Measurements from ENCODE around the gene ARID1B.

- no peak for TF ChIP-seq POLR2A (IDR thresholded peaks at IDR 0.05)
- no peak for TF ChIP-seq CTCF (IDR thresholded peaks at IDR 0.05)
- TF ChIP-seq POLR2AphosphoS5 (IDR thresholded peaks at IDR 0.05) = no peak
These were observed 47.9 kb upstream of the ARID1B start for GRCh38 chr6:156729248-156729647.

Data from prostate gland (tissue), 2 donors.